ENCODE measurements around the gene MLLT6. TPM values are rescaled to one million over a fixed set of nuclear protein-coding genes. Genes with fewer than 3 reads are reported as not detected.

The MLLT6 gene
- total and polyA plus RNA-seq, 2 of the 13 experiments (the other 11 are each of a cell fraction or from before 2014, with no cell fraction given) = 50.7 to 69.5 TPM

GRCh38 chr17:38705803-38706504 lies 881 bp downstream of the MLLT6 start (continued):
- TF ChIP-seq ZKSCAN8 (CRISPR knock-in tag; IDR thresholded peaks at IDR 0.05; ENCODE audit: borderline replicate concordance) (0 out of 2 replicates have a peak, but pooled peaks have one; percentile 17), HMG20B (CRISPR knock-in tag; conservative IDR thresholded peaks at IDR 0.05) (no peak), THYN1 (CRISPR knock-in tag; IDR thresholded peaks at IDR 0.05; ENCODE audit: borderline replicate concordance, low read depth) (no peak), ZNF740 (CRISPR knock-in tag; IDR thresholded peaks at IDR 0.05) (peak; percentile 21; the same call in 1 of the 2 replicates), ZNF720 (CRISPR knock-in tag; IDR thresholded peaks at IDR 0.05) (no peak), ZMYM3 (CRISPR knock-in tag; IDR thresholded peaks at IDR 0.05) (no peak), ZNF292 (CRISPR knock-in tag; IDR thresholded peaks at IDR 0.05; ENCODE audit: borderline replicate concordance, low read depth) (no peak), RXRB (CRISPR knock-in tag; IDR thresholded peaks at IDR 0.05; ENCODE audit: borderline replicate concordance) (peak; percentile 64), SNAI1 (CRISPR knock-in tag; IDR thresholded peaks at IDR 0.05; ENCODE audit: borderline replicate concordance) (no peak), PAX8 (CRISPR knock-in tag; IDR thresholded peaks at IDR 0.05; ENCODE audit: borderline replicate concordance) (no peak), KMT2B (CRISPR knock-in tag; IDR thresholded peaks at IDR 0.05) (peak; percentile 40; the same call in 1 of the 2 replicates), ZBTB42 (CRISPR knock-in tag; IDR thresholded peaks at IDR 0.05) (no peak), NFKBIZ (CRISPR knock-in tag; IDR thresholded peaks at IDR 0.05) (peak; percentile 48; the same call in 1 of the 2 replicates), KDM6A (CRISPR knock-in tag; IDR thresholded peaks at IDR 0.05; ENCODE audit: low read depth) (no peak), ZNF225 (CRISPR knock-in tag; IDR thresholded peaks at IDR 0.05) (no peak), ZNF446 (CRISPR knock-in tag; IDR thresholded peaks at IDR 0.05) (peak; percentile 84), THAP9 (CRISPR knock-in tag; IDR thresholded peaks at IDR 0.05; ENCODE audit: borderline replicate concordance) (no peak), POLR2G (IDR thresholded peaks at IDR 0.05; ENCODE audit: low read depth, low read length) (peak; percentile 71)
- TF ChIP-seq, protein P1, sequence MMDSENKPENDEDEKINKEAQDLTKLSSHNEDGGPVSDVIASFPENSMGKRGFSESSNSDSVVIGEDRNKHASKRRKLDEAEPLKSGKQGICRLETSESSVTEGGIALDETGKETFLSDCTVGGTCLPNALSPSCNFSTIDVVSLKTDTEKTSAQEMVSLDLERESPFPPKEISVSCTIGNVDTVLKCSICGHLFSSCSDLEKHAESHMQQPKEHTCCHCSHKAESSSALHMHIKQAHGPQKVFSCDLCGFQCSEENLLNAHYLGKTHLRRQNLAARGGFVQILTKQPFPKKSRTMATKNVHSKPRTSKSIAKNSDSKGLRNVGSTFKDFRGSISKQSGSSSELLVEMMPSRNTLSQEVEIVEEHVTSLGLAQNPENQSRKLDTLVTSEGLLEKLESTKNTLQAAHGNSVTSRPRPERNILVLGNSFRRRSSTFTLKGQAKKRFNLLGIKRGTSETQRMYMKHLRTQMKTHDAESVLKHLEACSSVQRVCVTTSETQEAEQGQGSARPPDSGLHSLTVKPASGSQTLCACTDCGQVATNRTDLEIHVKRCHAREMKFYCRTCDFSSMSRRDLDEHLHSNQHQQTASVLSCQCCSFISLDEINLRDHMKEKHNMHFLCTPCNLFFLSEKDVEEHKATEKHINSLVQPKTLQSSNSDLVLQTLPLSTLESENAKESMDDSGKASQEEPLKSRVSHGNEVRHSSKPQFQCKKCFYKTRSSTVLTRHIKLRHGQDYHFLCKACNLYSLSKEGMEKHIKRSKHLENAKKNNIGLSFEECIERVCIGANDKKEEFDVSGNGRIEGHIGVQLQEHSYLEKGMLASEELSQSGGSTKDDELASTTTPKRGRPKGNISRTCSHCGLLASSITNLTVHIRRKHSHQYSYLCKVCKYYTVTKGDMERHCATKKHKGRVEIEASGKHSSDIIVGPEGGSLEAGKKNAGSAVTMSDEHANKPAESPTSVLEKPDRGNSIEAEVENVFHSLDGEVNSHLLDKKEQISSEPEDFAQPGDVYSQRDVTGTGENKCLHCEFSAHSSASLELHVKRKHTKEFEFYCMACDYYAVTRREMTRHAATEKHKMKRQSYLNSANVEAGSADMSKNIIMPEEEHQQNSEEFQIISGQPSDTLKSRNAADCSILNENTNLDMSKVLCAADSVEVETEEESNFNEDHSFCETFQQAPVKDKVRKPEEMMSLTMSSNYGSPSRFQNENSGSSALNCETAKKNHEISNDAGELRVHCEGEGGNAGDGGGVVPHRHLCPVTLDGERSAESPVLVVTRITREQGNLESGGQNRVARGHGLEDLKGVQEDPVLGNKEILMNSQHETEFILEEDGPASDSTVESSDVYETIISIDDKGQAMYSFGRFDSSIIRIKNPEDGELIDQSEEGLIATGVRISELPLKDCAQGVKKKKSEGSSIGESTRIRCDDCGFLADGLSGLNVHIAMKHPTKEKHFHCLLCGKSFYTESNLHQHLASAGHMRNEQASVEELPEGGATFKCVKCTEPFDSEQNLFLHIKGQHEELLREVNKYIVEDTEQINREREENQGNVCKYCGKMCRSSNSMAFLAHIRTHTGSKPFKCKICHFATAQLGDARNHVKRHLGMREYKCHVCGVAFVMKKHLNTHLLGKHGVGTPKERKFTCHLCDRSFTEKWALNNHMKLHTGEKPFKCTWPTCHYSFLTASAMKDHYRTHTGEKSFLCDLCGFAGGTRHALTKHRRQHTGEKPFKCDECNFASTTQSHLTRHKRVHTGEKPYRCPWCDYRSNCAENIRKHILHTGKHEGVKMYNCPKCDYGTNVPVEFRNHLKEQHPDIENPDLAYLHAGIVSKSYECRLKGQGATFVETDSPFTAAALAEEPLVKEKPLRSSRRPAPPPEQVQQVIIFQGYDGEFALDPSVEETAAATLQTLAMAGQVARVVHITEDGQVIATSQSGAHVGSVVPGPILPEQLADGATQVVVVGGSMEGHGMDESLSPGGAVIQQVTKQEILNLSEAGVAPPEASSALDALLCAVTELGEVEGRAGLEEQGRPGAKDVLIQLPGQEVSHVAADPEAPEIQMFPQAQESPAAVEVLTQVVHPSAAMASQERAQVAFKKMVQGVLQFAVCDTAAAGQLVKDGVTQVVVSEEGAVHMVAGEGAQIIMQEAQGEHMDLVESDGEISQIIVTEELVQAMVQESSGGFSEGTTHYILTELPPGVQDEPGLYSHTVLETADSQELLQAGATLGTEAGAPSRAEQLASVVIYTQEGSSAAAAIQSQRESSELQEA (CRISPR knock-in tag; IDR thresholded peaks at IDR 0.05; ENCODE audit: not compliant biosample characterization) = no peak

Data from HepG2 (cell line).